Measurements from ENCODE around the gene C20orf173.
"Not testable (repeated sequence)": the region's sequence is repeated elsewhere in the genome, so short reads cannot be mapped to it uniquely, and the experiment has no call there.

The C20orf173 gene

GRCh38 chr20:35547329-35547728 is 17.9 kb upstream of the C20orf173 start:
- DNase-seq (ENCODE audit: low read depth in 2 of 2, low spot score in 1 of 2), result no peak

- DNase-seq (ENCODE audit: low read depth in 2 of 2, low spot score in 1 of 2), result no peak
These were observed 16.7 kb upstream of the C20orf173 start for GRCh38 chr20:35546127-35546526.

- DNase-seq (ENCODE audit: low read depth in 2 of 2, low spot score in 1 of 2), result not testable (repeated sequence)
These were observed 15.5 kb upstream of the C20orf173 start for GRCh38 chr20:35544941-35545340.

- DNase-seq (ENCODE audit: low read depth in 2 of 2, low spot score in 1 of 2), result no peak
These were observed 15.0 kb upstream of the C20orf173 start for GRCh38 chr20:35544436-35544835.

GRCh38 chr20:35542990-35543389 is 13.5 kb upstream of the C20orf173 start:
- DNase-seq (ENCODE audit: low read depth in 2 of 2, low spot score in 1 of 2), result no peak

- peak; percentile 95 to 96 for DNase-seq (ENCODE audit: low read depth in 2 of 2, low spot score in 1 of 2)
These were observed 12.6 kb upstream of the C20orf173 start, which contains the start of gene ERGIC3 for GRCh38 chr20:35541783-35542662. TSS of gene ERGIC3 (plus strand) at chr20:35542078. CDS start at chr20:35542098, 20 bp downstream.

GRCh38 chr20:35541118-35541782 is 11.8 kb upstream of the C20orf173 start:
- DNase-seq (ENCODE audit: low read depth in 2 of 2, low spot score in 1 of 2), result no peak

- DNase-seq (ENCODE audit: low read depth in 2 of 2, low spot score in 1 of 2), result no peak
These were observed 10.3 kb upstream of the C20orf173 start for GRCh38 chr20:35539756-35540212.

GRCh38 chr20:35527122-35527769 is 2.2 kb downstream of the C20orf173 start:
- no peak for DNase-seq (ENCODE audit: low read depth in 2 of 2, low spot score in 1 of 2)

- DNase-seq (ENCODE audit: low read depth in 2 of 2, low spot score in 1 of 2), result no peak
These were observed 3.8 kb downstream of the C20orf173 start for GRCh38 chr20:35525639-35526038.

- DNase-seq (ENCODE audit: low read depth in 2 of 2, low spot score in 1 of 2), result peak in 1 of 2 donors; percentile 6
These were observed 6.1 kb downstream of the C20orf173 start for GRCh38 chr20:35523298-35523888.

GRCh38 chr20:35518955-35519354 is 10.5 kb downstream of the C20orf173 start:
- no peak for DNase-seq (ENCODE audit: low read depth in 2 of 2, low spot score in 1 of 2)

- DNase-seq (ENCODE audit: low read depth in 2 of 2, low spot score in 1 of 2), result not testable (repeated sequence)
These were observed 11.7 kb downstream of the C20orf173 start for GRCh38 chr20:35517767-35518166.

GRCh38 chr20:35517125-35517524 is 12.3 kb downstream of the C20orf173 start:
- DNase-seq (ENCODE audit: low read depth in 2 of 2, low spot score in 1 of 2), result no peak

- no peak for DNase-seq (ENCODE audit: low read depth in 2 of 2, low spot score in 1 of 2)
These were observed 13.4 kb downstream of the C20orf173 start for GRCh38 chr20:35515949-35516645.

- DNase-seq (ENCODE audit: low read depth in 2 of 2, low spot score in 1 of 2), result no peak
These were observed 14.1 kb downstream of the C20orf173 start for GRCh38 chr20:35515341-35515740.

GRCh38 chr20:35514371-35514932 is 15.0 kb downstream of the C20orf173 start:
- no peak for DNase-seq (ENCODE audit: low read depth in 2 of 2, low spot score in 1 of 2)

- no peak for DNase-seq (ENCODE audit: low read depth in 2 of 2, low spot score in 1 of 2)
These were observed 17.5 kb downstream of the C20orf173 start for GRCh38 chr20:35511814-35512420.

- DNase-seq (ENCODE audit: low read depth in 2 of 2, low spot score in 1 of 2), result no peak
These were observed 18.3 kb downstream of the C20orf173 start for GRCh38 chr20:35510951-35511735.
